K562 (cell line): Measurements from ENCODE around the gene CLGN. TPM values are rescaled to one million over a fixed set of nuclear protein-coding genes. Genes with fewer than 3 reads are reported as not detected.
A peak's percentile ranks its signal among the peaks of the same experiment; 100 is the strongest.

ENCODE experiments used
- ATF7 ChIP-seq: fragments of 450-650 bp; IDR thresholded peaks from 2 replicates; pipeline ENCODE4 v1.7.1; 2014; ENCODE audit warnings: mild to moderate bottlenecking, moderate library complexity
- FOXK1 ChIP-seq: sonication (generic); formaldehyde crosslinking; IDR thresholded peaks from 2 replicates; pipeline ENCODE4 v1.8.0; 2022; ENCODE audit warnings: missing genetic modification reagents, mild to moderate bottlenecking, borderline replicate concordance
- HNRNPLL ChIP-seq: fragments of 200-400 bp; formaldehyde crosslinking; IDR thresholded peaks from 2 replicates; pipeline ENCODE4 v1.6.1; 2017; ENCODE audit warnings: low read length, low read depth, mild to moderate bottlenecking; ENCODE audit not compliant: poor library complexity, severe bottlenecking
- KDM4B ChIP-seq, 2 experiments: fragments of 450-650 bp in 1 of 2; sonication (generic) in 1 of 2; IDR thresholded peaks; 2 replicates each; pipeline ENCODE4 v1.6.1; 2016 to 2017; ENCODE audit warnings: borderline replicate concordance in 2 of 2, antibody characterized with exemption in 1 of 2, low read depth in 1 of 2, mild to moderate bottlenecking in 1 of 2
- LEF1 ChIP-seq: fragments of 450-650 bp; IDR thresholded peaks from 2 replicates; pipeline ENCODE4 v1.6.1; 2016; ENCODE audit warnings: mild to moderate bottlenecking
- TAF7 ChIP-seq: fragments of 450-650 bp; IDR thresholded peaks from 2 replicates; pipeline ENCODE4 v1.6.1; 2016; ENCODE audit warnings: missing genetic modification characterization, missing compliant biosample characterization
- TRIM24 ChIP-seq, 2 experiments: fragments of 450-650 bp; IDR thresholded peaks; 2 replicates each; pipeline ENCODE4 v1.6.1; 2016
- ZNF175 ChIP-seq: fragments of 200-800 bp; sonication (Bioruptor generic); IDR thresholded peaks from 2 replicates; pipeline ENCODE4 v1.6.1; 2016; ENCODE audit warnings: low read depth, mild to moderate bottlenecking, missing genetic modification characterization, missing compliant biosample characterization
- polyA plus RNA-seq, 8 experiments: library from polyadenylated mRNA; depleted of rRNA in 4 of 8; stranded (reverse) in 5 of 8; unstranded in 3 of 8; fragments of >200 nt; fragmentation: Nextera tagmentation in 2 of 8; fragmentation: Illumina TruSeq in 1 of 8; extraction: Ambion mirVana in 2 of 8; extraction: Trizol in 1 of 8; gene quantifications; 2 replicates each; pipeline versions ENCODE4 v1.2.1 to v1.2.3, GENCODE V29; 2011 to 2014; ENCODE audit warnings: inconsistent platforms in 1 of 8, missing spikeins in 1 of 8
- total RNA-seq, 7 experiments: library from RNA; depleted of rRNA in 6 of 7; stranded (reverse); fragments of >200 nt in 6 of 7; fragmentation: Illumina TruSeq in 2 of 7; extraction: Trizol in 2 of 7; gene quantifications; 2 replicates each; pipeline versions ENCODE4 v1.2.1 to v1.2.3, GENCODE V29; 2011 to 2021; ENCODE audit warnings: low replicate concordance in 1 of 7
- TF ChIP-seq, protein P1 (sequence below): IDR thresholded peaks from 3 replicates; pipeline ENCODE4 v1.6.1; 2011; ENCODE audit warnings: borderline replicate concordance, mild to moderate bottlenecking, moderate library complexity; ENCODE audit not compliant: insufficient read length; ENCODE audit errors: extremely low read depth
- TF ChIP-seq, protein P2 (sequence below), 2 experiments: fragments of 250-450 bp in 1 of 2; fragments of 450-650 bp in 1 of 2; sonication (Bioruptor Pico) in 1 of 2; IDR thresholded peaks; 2 replicates each; pipeline versions ENCODE4 v1.6.1 to v1.8.0; 2016 to 2021; ENCODE audit warnings: mild to moderate bottlenecking in 2 of 2, moderate library complexity in 2 of 2, missing compliant biosample characterization in 1 of 2, missing genetic modification characterization in 1 of 2
- TF ChIP-seq, protein P3 (sequence below): fragments of 250-450 bp; sonication (Bioruptor Pico); IDR thresholded peaks from 2 replicates; pipeline ENCODE4 v1.4.0; 2020; ENCODE audit warnings: mild to moderate bottlenecking, moderate library complexity
- TF ChIP-seq, protein P4 (sequence below): fragments of 250-450 bp; sonication (Bioruptor Pico); IDR thresholded peaks from 2 replicates; pipeline ENCODE4 v1.4.0; 2020; ENCODE audit warnings: mild to moderate bottlenecking, moderate library complexity, borderline replicate concordance
- TF ChIP-seq, protein P5 (sequence below), 2 experiments: fragments of 450-650 bp in 1 of 2; sonication (generic) in 1 of 2; formaldehyde crosslinking in 1 of 2; IDR thresholded peaks in 1 of 2; conservative IDR thresholded peaks in 1 of 2; 2 replicates each; pipeline versions ENCODE4 v1.6.1 to v1.8.1; 2016 to 2023; ENCODE audit warnings: mild to moderate bottlenecking in 2 of 2, moderate library complexity in 2 of 2, inconsistent platforms in 1 of 2, missing genetic modification reagents in 1 of 2
- TF ChIP-seq, protein P6 (sequence below): fragments of 250-450 bp; sonication (Bioruptor Pico); IDR thresholded peaks from 2 replicates; pipeline ENCODE4 v1.6.1; 2021; ENCODE audit warnings: mild to moderate bottlenecking

Gene CLGN
- total and polyA plus RNA-seq, 9 of the 15 experiments (the other 6 are each of a cell fraction or from before 2014, with no cell fraction given) = 0.22 to 3.6 (median 2.7) TPM

DNA sequence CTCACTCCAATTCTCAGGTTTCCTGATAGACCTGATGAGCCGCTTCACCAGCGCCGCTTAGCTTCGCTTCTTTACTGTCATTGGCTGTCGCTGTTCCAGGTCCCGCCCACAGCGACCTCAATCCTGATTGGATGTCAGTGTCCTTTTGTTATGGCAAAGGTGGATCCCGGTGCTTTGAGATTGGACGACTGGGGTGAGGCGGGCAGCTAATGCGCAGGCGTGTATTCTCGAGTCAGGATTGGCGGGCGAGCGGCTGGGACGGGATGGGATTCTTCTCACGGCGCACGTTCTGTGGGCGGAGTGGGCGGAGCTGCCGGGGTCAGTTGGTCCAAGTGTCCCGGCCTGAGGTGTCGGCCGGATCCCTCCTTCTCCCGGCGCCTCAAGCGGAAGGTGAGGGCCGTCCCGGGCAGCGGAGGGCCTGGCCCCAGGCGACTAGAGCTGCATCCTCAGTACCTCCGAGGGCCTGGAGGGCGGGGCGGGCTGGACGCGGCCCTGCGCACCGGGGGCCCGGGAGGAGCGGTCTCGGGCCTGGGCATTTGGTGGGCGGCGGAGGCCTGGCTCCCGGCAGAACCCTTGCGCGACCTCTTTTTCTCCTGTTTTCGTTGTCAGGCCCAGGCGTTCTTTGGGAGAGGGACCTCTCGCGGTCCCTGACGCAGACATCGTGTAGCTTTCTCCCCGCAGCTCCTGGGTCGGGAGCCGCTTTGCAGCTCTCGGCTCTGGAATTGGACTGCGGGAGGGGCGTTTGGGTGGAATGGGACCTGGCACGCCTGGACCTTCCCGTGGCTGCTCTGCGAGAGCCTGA, 53.9 kb downstream of the CLGN start, which contains the start of gene SCOC (continued):
- TF ChIP-seq HNRNPLL (peak; percentile 58), TAF7 (tag) (no peak), LEF1 (no peak), KDM4B (IDR thresholded peaks at IDR 0.05; ENCODE audit: borderline replicate concordance in 2 of 2, low read depth in 1 of 2) (no peak), ATF7 (peak; percentile 60; the same call in 1 of the 2 replicates), TRIM24 (IDR thresholded peaks at IDR 0.05) (no peak), FOXK1 (no peak), ZNF175 (CRISPR knock-in tag) (no peak)
- TF ChIP-seq, protein P1, sequence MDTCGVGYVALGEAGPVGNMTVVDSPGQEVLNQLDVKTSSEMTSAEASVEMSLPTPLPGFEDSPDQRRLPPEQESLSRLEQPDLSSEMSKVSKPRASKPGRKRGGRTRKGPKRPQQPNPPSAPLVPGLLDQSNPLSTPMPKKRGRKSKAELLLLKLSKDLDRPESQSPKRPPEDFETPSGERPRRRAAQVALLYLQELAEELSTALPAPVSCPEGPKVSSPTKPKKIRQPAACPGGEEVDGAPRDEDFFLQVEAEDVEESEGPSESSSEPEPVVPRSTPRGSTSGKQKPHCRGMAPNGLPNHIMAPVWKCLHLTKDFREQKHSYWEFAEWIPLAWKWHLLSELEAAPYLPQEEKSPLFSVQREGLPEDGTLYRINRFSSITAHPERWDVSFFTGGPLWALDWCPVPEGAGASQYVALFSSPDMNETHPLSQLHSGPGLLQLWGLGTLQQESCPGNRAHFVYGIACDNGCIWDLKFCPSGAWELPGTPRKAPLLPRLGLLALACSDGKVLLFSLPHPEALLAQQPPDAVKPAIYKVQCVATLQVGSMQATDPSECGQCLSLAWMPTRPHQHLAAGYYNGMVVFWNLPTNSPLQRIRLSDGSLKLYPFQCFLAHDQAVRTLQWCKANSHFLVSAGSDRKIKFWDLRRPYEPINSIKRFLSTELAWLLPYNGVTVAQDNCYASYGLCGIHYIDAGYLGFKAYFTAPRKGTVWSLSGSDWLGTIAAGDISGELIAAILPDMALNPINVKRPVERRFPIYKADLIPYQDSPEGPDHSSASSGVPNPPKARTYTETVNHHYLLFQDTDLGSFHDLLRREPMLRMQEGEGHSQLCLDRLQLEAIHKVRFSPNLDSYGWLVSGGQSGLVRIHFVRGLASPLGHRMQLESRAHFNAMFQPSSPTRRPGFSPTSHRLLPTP = no peak
- TF ChIP-seq, protein P2, sequence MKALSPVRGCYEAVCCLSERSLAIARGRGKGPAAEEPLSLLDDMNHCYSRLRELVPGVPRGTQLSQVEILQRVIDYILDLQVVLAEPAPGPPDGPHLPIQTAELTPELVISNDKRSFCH (CRISPR knock-in tag; IDR thresholded peaks at IDR 0.05) = no peak
- TF ChIP-seq, protein P2 (tag; IDR thresholded peaks at IDR 0.05) = no peak
- TF ChIP-seq, protein P3, sequence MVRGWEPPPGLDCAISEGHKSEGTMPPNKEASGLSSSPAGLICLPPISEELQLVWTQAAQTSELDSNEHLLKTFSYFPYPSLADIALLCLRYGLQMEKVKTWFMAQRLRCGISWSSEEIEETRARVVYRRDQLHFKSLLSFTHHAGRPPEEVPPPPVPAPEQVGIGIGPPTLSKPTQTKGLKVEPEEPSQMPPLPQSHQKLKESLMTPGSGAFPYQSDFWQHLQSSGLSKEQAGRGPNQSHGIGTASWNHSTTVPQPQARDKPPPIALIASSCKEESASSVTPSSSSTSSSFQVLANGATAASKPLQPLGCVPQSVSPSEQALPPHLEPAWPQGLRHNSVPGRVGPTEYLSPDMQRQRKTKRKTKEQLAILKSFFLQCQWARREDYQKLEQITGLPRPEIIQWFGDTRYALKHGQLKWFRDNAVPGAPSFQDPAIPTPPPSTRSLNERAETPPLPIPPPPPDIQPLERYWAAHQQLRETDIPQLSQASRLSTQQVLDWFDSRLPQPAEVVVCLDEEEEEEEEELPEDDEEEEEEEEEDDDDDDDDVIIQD (CRISPR knock-in tag) = no peak
- TF ChIP-seq, protein P4, sequence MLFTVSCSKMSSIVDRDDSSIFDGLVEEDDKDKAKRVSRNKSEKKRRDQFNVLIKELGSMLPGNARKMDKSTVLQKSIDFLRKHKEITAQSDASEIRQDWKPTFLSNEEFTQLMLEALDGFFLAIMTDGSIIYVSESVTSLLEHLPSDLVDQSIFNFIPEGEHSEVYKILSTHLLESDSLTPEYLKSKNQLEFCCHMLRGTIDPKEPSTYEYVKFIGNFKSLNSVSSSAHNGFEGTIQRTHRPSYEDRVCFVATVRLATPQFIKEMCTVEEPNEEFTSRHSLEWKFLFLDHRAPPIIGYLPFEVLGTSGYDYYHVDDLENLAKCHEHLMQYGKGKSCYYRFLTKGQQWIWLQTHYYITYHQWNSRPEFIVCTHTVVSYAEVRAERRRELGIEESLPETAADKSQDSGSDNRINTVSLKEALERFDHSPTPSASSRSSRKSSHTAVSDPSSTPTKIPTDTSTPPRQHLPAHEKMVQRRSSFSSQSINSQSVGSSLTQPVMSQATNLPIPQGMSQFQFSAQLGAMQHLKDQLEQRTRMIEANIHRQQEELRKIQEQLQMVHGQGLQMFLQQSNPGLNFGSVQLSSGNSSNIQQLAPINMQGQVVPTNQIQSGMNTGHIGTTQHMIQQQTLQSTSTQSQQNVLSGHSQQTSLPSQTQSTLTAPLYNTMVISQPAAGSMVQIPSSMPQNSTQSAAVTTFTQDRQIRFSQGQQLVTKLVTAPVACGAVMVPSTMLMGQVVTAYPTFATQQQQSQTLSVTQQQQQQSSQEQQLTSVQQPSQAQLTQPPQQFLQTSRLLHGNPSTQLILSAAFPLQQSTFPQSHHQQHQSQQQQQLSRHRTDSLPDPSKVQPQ (CRISPR knock-in tag) = no peak
- TF ChIP-seq, protein P5, sequence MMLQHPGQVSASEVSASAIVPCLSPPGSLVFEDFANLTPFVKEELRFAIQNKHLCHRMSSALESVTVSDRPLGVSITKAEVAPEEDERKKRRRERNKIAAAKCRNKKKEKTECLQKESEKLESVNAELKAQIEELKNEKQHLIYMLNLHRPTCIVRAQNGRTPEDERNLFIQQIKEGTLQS (IDR thresholded peaks at IDR 0.05) = no peak
- TF ChIP-seq, protein P5 (CRISPR knock-in tag; conservative IDR thresholded peaks at IDR 0.05) = no peak
- TF ChIP-seq, protein P6, sequence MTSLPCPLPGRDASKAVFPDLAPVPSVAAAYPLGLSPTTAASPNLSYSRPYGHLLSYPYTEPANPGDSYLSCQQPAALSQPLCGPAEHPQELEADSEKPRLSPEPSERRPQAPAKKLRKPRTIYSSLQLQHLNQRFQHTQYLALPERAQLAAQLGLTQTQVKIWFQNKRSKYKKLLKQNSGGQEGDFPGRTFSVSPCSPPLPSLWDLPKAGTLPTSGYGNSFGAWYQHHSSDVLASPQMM (CRISPR knock-in tag) = no peak
